ENCODE measurements around the gene ZP4. TPM values are rescaled to one million over a fixed set of nuclear protein-coding genes. Genes with fewer than 3 reads are reported as not detected.

The ZP4 gene
- total RNA-seq, 1 donor from 2014 or later = 0.27 TPM

GRCh38 chr1:237868817-237869600 lies 21.7 kb downstream of the ZP4 start:
- Mint-ChIP-seq H3K27ac (ENCODE audit: unreplicated experiment) (no peak overlapping the region), H3K27me3 (ENCODE audit: low read depth, unreplicated experiment) (no peaks in the 10 kb centered on the region), H3K4me1 (ENCODE audit: low read depth, unreplicated experiment) (peaks cover 24% of the 10 kb centered on the region), H3K9me3 (ENCODE audit: unreplicated experiment) (peaks cover 2% of the 10 kb centered on the region), H3K36me3 (ENCODE audit: low read depth, unreplicated experiment) (no peaks in the 10 kb centered on the region), H3K4me3 (ENCODE audit: unreplicated experiment) (no peak overlapping the region)
- TF ChIP-seq CTCF (IDR thresholded peaks at IDR 0.05; ENCODE audit: insufficient read depth, low read depth, low read length) (no peak), EZH2 (IDR thresholded peaks at IDR 0.05; ENCODE audit: insufficient read depth, low read length) (no peak)
- no peak overlapping the region for H2AFZ ChIP-seq (ENCODE audit: low read depth, low read length)
- H3K9ac ChIP-seq (ENCODE audit: low read length) = no peak overlapping the region
- H3K36me3 ChIP-seq (ENCODE audit: insufficient read depth, low read length) = no peaks in the 10 kb centered on the region
- H3K9me3 ChIP-seq (ENCODE audit: insufficient read depth, low read depth, low read length) = no peaks in the 10 kb centered on the region
- FAIRE-seq = no peak
- H4K20me1 ChIP-seq (ENCODE audit: insufficient read depth, low read length) = no peaks in the 10 kb centered on the region
- H3K4me3 ChIP-seq (ENCODE audit: insufficient read depth, low read depth, low read length) = no peak overlapping the region
- peaks cover 16% of the 10 kb centered on the region for H3K4me1 ChIP-seq (ENCODE audit: insufficient read depth, low read length)
- H3K27me3 ChIP-seq (ENCODE audit: insufficient read depth, low read length) = no peaks in the 10 kb centered on the region
- no peaks in the 10 kb centered on the region for H3K79me2 ChIP-seq (ENCODE audit: insufficient read depth, low read length)
- H3K27ac ChIP-seq (ENCODE audit: low read depth, low read length) = no peak overlapping the region
- no peak for DNase-seq (ENCODE audit: low read depth)
- H3K4me2 ChIP-seq (ENCODE audit: low read length) = no peak overlapping the region

GRCh38 chr1:237867380-237867888 lies 23.3 kb downstream of the ZP4 start:
- no peak overlapping the region for H3K4me2 ChIP-seq (ENCODE audit: low read length)
- TF ChIP-seq EZH2 (IDR thresholded peaks at IDR 0.05; ENCODE audit: insufficient read depth, low read length) (no peak), CTCF (IDR thresholded peaks at IDR 0.05; ENCODE audit: insufficient read depth, low read depth, low read length) (no peak)
- no peaks in the 10 kb centered on the region for H3K27me3 Mint-ChIP-seq (ENCODE audit: low read depth, unreplicated experiment)
- peak overlapping the region; percentile 14 for H3K27ac Mint-ChIP-seq (ENCODE audit: unreplicated experiment)
- no peak overlapping the region for H3K4me3 Mint-ChIP-seq (ENCODE audit: unreplicated experiment)
- H3K36me3 ChIP-seq (ENCODE audit: insufficient read depth, low read length) = no peaks in the 10 kb centered on the region
- no peaks in the 10 kb centered on the region for H3K9me3 ChIP-seq (ENCODE audit: insufficient read depth, low read depth, low read length)
- DNase-seq (ENCODE audit: low read depth) (no peak), FAIRE-seq (no peak)
- peaks cover 8% of the 10 kb centered on the region for H3K4me1 Mint-ChIP-seq (ENCODE audit: low read depth, unreplicated experiment)
- H3K9me3 Mint-ChIP-seq (ENCODE audit: unreplicated experiment) = peaks cover 2% of the 10 kb centered on the region
- no peak overlapping the region for H3K27ac ChIP-seq (ENCODE audit: low read depth, low read length)
- H3K4me3 ChIP-seq (ENCODE audit: insufficient read depth, low read depth, low read length) = no peak overlapping the region
- no peak overlapping the region for H3K9ac ChIP-seq (ENCODE audit: low read length)
- H3K4me1 ChIP-seq (ENCODE audit: insufficient read depth, low read length) = peaks cover 4% of the 10 kb centered on the region
- no peaks in the 10 kb centered on the region for H3K36me3 Mint-ChIP-seq (ENCODE audit: low read depth, unreplicated experiment)
- no peaks in the 10 kb centered on the region for H4K20me1 ChIP-seq (ENCODE audit: insufficient read depth, low read length)
- no peaks in the 10 kb centered on the region for H3K79me2 ChIP-seq (ENCODE audit: insufficient read depth, low read length)
- no peak overlapping the region for H2AFZ ChIP-seq (ENCODE audit: low read depth, low read length)
- H3K27me3 ChIP-seq (ENCODE audit: insufficient read depth, low read length) = no peaks in the 10 kb centered on the region
